ENCODE data around the gene COG6. TPM values are rescaled to one million over a fixed set of nuclear protein-coding genes. Genes with fewer than 3 reads are reported as not detected.

The COG6 gene
- total RNA-seq, 1 experiment from 2014 or later: 30.6 TPM

- Histone ChIP-seq H3K9me3 (ENCODE audit: low read length) (no peaks in the 10 kb centered on the region), H3K79me2 (ENCODE audit: low read length) (no peaks in the 10 kb centered on the region), H4K20me1 (ENCODE audit: insufficient read depth, low read depth, low read length) (no peaks in the 10 kb centered on the region), H3K4me3 (ENCODE audit: low read length) (no peak overlapping the region), H3K9ac (ENCODE audit: low read length) (no peak overlapping the region), H3K27ac (ENCODE audit: low read length) (no peak overlapping the region), H3K36me3 (ENCODE audit: insufficient read depth, low read length) (no peaks in the 10 kb centered on the region), H3K27me3 (ENCODE audit: low read length) (no peaks in the 10 kb centered on the region), H3K4me1 (ENCODE audit: low read length) (no peaks in the 10 kb centered on the region), H2AFZ (ENCODE audit: low read length) (no peak overlapping the region), H3K4me2 (ENCODE audit: low read depth, low read length, poor library complexity, severe bottlenecking) (no peak overlapping the region), H3K9me2 (replicated peaks; ENCODE audit: insufficient read depth, low read length) (no peaks in the 10 kb centered on the region)
- DNase-seq: no peak
Measured at GRCh38 chr13:39779337-39780265, 124.1 kb downstream of the COG6 start.

GRCh38 chr13:39780711-39781110 is 125.2 kb downstream of the COG6 start:
- no peaks in the 10 kb centered on the region for H4K20me1 ChIP-seq (ENCODE audit: insufficient read depth, low read depth, low read length)
- no peak overlapping the region for H3K27ac ChIP-seq (ENCODE audit: low read length)
- H3K4me1 ChIP-seq (ENCODE audit: low read length): no peaks in the 10 kb centered on the region
- H3K9me2 ChIP-seq (replicated peaks; ENCODE audit: insufficient read depth, low read length): no peaks in the 10 kb centered on the region
- DNase-seq: no peak
- no peak overlapping the region for H3K4me2 ChIP-seq (ENCODE audit: low read depth, low read length, poor library complexity, severe bottlenecking)
- no peak overlapping the region for H3K4me3 ChIP-seq (ENCODE audit: low read length)
- no peaks in the 10 kb centered on the region for H3K9me3 ChIP-seq (ENCODE audit: low read length)
- no peak overlapping the region for H2AFZ ChIP-seq (ENCODE audit: low read length)
- H3K9ac ChIP-seq (ENCODE audit: low read length): no peak overlapping the region
- no peaks in the 10 kb centered on the region for H3K27me3 ChIP-seq (ENCODE audit: low read length)
- no peaks in the 10 kb centered on the region for H3K79me2 ChIP-seq (ENCODE audit: low read length)
- H3K36me3 ChIP-seq (ENCODE audit: insufficient read depth, low read length): no peaks in the 10 kb centered on the region

- Histone ChIP-seq H3K36me3 (ENCODE audit: insufficient read depth, low read length) (no peaks in the 10 kb centered on the region), H3K9me2 (replicated peaks; ENCODE audit: insufficient read depth, low read length) (no peaks in the 10 kb centered on the region), H3K27ac (ENCODE audit: low read length) (no peak overlapping the region), H2AFZ (ENCODE audit: low read length) (no peak overlapping the region), H3K9ac (ENCODE audit: low read length) (no peak overlapping the region), H3K4me3 (ENCODE audit: low read length) (no peak overlapping the region), H3K4me2 (ENCODE audit: low read depth, low read length, poor library complexity, severe bottlenecking) (no peak overlapping the region), H4K20me1 (ENCODE audit: insufficient read depth, low read depth, low read length) (no peaks in the 10 kb centered on the region), H3K9me3 (ENCODE audit: low read length) (no peaks in the 10 kb centered on the region), H3K79me2 (ENCODE audit: low read length) (no peaks in the 10 kb centered on the region), H3K4me1 (ENCODE audit: low read length) (no peaks in the 10 kb centered on the region), H3K27me3 (ENCODE audit: low read length) (no peaks in the 10 kb centered on the region)
- no peak for DNase-seq
Measured at GRCh38 chr13:39781381-39781780, 125.9 kb downstream of the COG6 start.

- H3K36me3 ChIP-seq (ENCODE audit: insufficient read depth, low read length): no peaks in the 10 kb centered on the region
- no peaks in the 10 kb centered on the region for H3K79me2 ChIP-seq (ENCODE audit: low read length)
- no peak for DNase-seq
- H3K27ac ChIP-seq (ENCODE audit: low read length): no peak overlapping the region
- H4K20me1 ChIP-seq (ENCODE audit: insufficient read depth, low read depth, low read length): no peaks in the 10 kb centered on the region
- no peak overlapping the region for H3K4me3 ChIP-seq (ENCODE audit: low read length)
- no peak overlapping the region for H2AFZ ChIP-seq (ENCODE audit: low read length)
- H3K9me2 ChIP-seq (replicated peaks; ENCODE audit: insufficient read depth, low read length): no peaks in the 10 kb centered on the region
- H3K9ac ChIP-seq (ENCODE audit: low read length): no peak overlapping the region
- peaks cover under 1% of the 10 kb centered on the region; the same call in 1 of the 2 replicates for H3K27me3 ChIP-seq (ENCODE audit: low read length)
- H3K4me2 ChIP-seq (ENCODE audit: low read depth, low read length, poor library complexity, severe bottlenecking): no peak overlapping the region
- no peaks in the 10 kb centered on the region for H3K9me3 ChIP-seq (ENCODE audit: low read length)
- no peaks in the 10 kb centered on the region for H3K4me1 ChIP-seq (ENCODE audit: low read length)
Measured at GRCh38 chr13:39783051-39783450, 127.6 kb downstream of the COG6 start.

- no peak overlapping the region for H3K4me3 ChIP-seq (ENCODE audit: low read length)
- H3K36me3 ChIP-seq (ENCODE audit: insufficient read depth, low read length): no peaks in the 10 kb centered on the region
- no peak overlapping the region for H3K4me2 ChIP-seq (ENCODE audit: low read depth, low read length, poor library complexity, severe bottlenecking)
- no peaks in the 10 kb centered on the region for H3K79me2 ChIP-seq (ENCODE audit: low read length)
- H4K20me1 ChIP-seq (ENCODE audit: insufficient read depth, low read depth, low read length): no peaks in the 10 kb centered on the region
- H3K9ac ChIP-seq (ENCODE audit: low read length): no peak overlapping the region
- H3K27me3 ChIP-seq (ENCODE audit: low read length): peaks cover 2% of the 10 kb centered on the region; the same call in 1 of the 2 replicates
- no peaks in the 10 kb centered on the region for H3K9me2 ChIP-seq (replicated peaks; ENCODE audit: insufficient read depth, low read length)
- H3K27ac ChIP-seq (ENCODE audit: low read length): no peak overlapping the region
- H2AFZ ChIP-seq (ENCODE audit: low read length): no peak overlapping the region
- H3K4me1 ChIP-seq (ENCODE audit: low read length): no peaks in the 10 kb centered on the region
- H3K9me3 ChIP-seq (ENCODE audit: low read length): peaks cover 5% of the 10 kb centered on the region; the same call in 1 of the 2 replicates
- DNase-seq: no peak
Measured at GRCh38 chr13:39784347-39784746, 128.9 kb downstream of the COG6 start.

GRCh38 chr13:39786091-39786490 is 130.6 kb downstream of the COG6 start:
- peaks cover 8% of the 10 kb centered on the region; the same call in 1 of the 2 replicates for H3K9me3 ChIP-seq (ENCODE audit: low read length)
- H2AFZ ChIP-seq (ENCODE audit: low read length): no peak overlapping the region
- DNase-seq: no peak
- no peak overlapping the region for H3K4me2 ChIP-seq (ENCODE audit: low read depth, low read length, poor library complexity, severe bottlenecking)
- no peaks in the 10 kb centered on the region for H4K20me1 ChIP-seq (ENCODE audit: insufficient read depth, low read depth, low read length)
- no peak overlapping the region for H3K27ac ChIP-seq (ENCODE audit: low read length)
- H3K27me3 ChIP-seq (ENCODE audit: low read length): peaks cover 5% of the 10 kb centered on the region; the same call in 1 of the 2 replicates
- no peaks in the 10 kb centered on the region for H3K79me2 ChIP-seq (ENCODE audit: low read length)
- no peaks in the 10 kb centered on the region for H3K36me3 ChIP-seq (ENCODE audit: insufficient read depth, low read length)
- H3K4me1 ChIP-seq (ENCODE audit: low read length): no peaks in the 10 kb centered on the region
- H3K9ac ChIP-seq (ENCODE audit: low read length): no peak overlapping the region
- H3K9me2 ChIP-seq (replicated peaks; ENCODE audit: insufficient read depth, low read length): no peaks in the 10 kb centered on the region
- H3K4me3 ChIP-seq (ENCODE audit: low read length): no peak overlapping the region

- H3K9me3 ChIP-seq (ENCODE audit: low read length): peaks cover 8% of the 10 kb centered on the region; the same call in 1 of the 2 replicates
- H3K4me2 ChIP-seq (ENCODE audit: low read depth, low read length, poor library complexity, severe bottlenecking): no peak overlapping the region
- no peak overlapping the region for H2AFZ ChIP-seq (ENCODE audit: low read length)
- H4K20me1 ChIP-seq (ENCODE audit: insufficient read depth, low read depth, low read length): no peaks in the 10 kb centered on the region
- no peak overlapping the region for H3K9ac ChIP-seq (ENCODE audit: low read length)
- DNase-seq: no peak
- no peaks in the 10 kb centered on the region for H3K9me2 ChIP-seq (replicated peaks; ENCODE audit: insufficient read depth, low read length)
- peaks cover 5% of the 10 kb centered on the region; the same call in 1 of the 2 replicates for H3K27me3 ChIP-seq (ENCODE audit: low read length)
- H3K79me2 ChIP-seq (ENCODE audit: low read length): no peaks in the 10 kb centered on the region
- no peak overlapping the region for H3K4me3 ChIP-seq (ENCODE audit: low read length)
- no peaks in the 10 kb centered on the region for H3K36me3 ChIP-seq (ENCODE audit: insufficient read depth, low read length)
- H3K27ac ChIP-seq (ENCODE audit: low read length): no peak overlapping the region
- no peaks in the 10 kb centered on the region for H3K4me1 ChIP-seq (ENCODE audit: low read length)
Measured at GRCh38 chr13:39787086-39787487, 131.6 kb downstream of the COG6 start.

GRCh38 chr13:39788102-39788501 is 132.6 kb downstream of the COG6 start:
- no peaks in the 10 kb centered on the region for H3K9me2 ChIP-seq (replicated peaks; ENCODE audit: insufficient read depth, low read length)
- no peak for DNase-seq
- peaks cover 8% of the 10 kb centered on the region; the same call in 1 of the 2 replicates for H3K9me3 ChIP-seq (ENCODE audit: low read length)
- H3K36me3 ChIP-seq (ENCODE audit: insufficient read depth, low read length): no peaks in the 10 kb centered on the region
- peaks cover 5% of the 10 kb centered on the region; the same call in 1 of the 2 replicates for H3K27me3 ChIP-seq (ENCODE audit: low read length)
- no peak overlapping the region for H3K9ac ChIP-seq (ENCODE audit: low read length)
- no peak overlapping the region for H3K4me2 ChIP-seq (ENCODE audit: low read depth, low read length, poor library complexity, severe bottlenecking)
- H3K4me1 ChIP-seq (ENCODE audit: low read length): no peaks in the 10 kb centered on the region
- H3K79me2 ChIP-seq (ENCODE audit: low read length): no peaks in the 10 kb centered on the region
- no peak overlapping the region for H2AFZ ChIP-seq (ENCODE audit: low read length)
- no peaks in the 10 kb centered on the region for H4K20me1 ChIP-seq (ENCODE audit: insufficient read depth, low read depth, low read length)
- no peak overlapping the region for H3K4me3 ChIP-seq (ENCODE audit: low read length)
- H3K27ac ChIP-seq (ENCODE audit: low read length): no peak overlapping the region
